OCI-LY7 (cell line): ENCODE measurements around the gene GNG12. TPM values are rescaled to one million over a fixed set of nuclear protein-coding genes. Genes with fewer than 3 reads are reported as not detected.

ENCODE experiments used
- BruUV-seq: library from RNA; stranded (reverse); fragments of 400-500 nt; replicated peaks from 2 replicates; lab custom pipeline; 2021; lab: Mats Ljungman, UMichigan
- CTCF ChIA-PET: fragments of 300-600 bp; sonication (Branson Sonifier 250); formaldehyde crosslinking; loops from one replicate; lab custom pipeline; 2022; ENCODE audit warnings: antibody characterized with exemption; ENCODE audit not compliant: unreplicated experiment; lab: Charles Lee
- POLR2A ChIA-PET: fragments of 300-600 bp; sonication (Branson Sonifier 250); formaldehyde crosslinking; loops from one replicate; lab custom pipeline; 2022; ENCODE audit warnings: antibody characterized with exemption; lab: Charles Lee
- DNase-seq: peaks from one replicate; pipeline ENCODE4 v3.0.0-alpha.2; 2015; ENCODE audit warnings: low spot score
- H2AFZ ChIP-seq: fragments of 200-600 bp; sonication (generic), shearing (Covaris generic); 2 replicates; pipeline ENCODE4 v1.6.1; 2014; ENCODE audit warnings: mild to moderate bottlenecking, antibody characterized with exemption, low read length, moderate library complexity
- H3K27ac ChIP-seq: fragments of 200-600 bp; sonication (generic); 2 replicates; pipeline ENCODE4 v1.5.1; 2014; ENCODE audit warnings: mixed run types, low read depth, mild to moderate bottlenecking, moderate library complexity, low read length, inconsistent platforms; ENCODE audit not compliant: poor library complexity, severe bottlenecking
- H3K36me3 ChIP-seq: fragments of 200-600 bp; sonication (generic); 2 replicates; pipeline ENCODE4 v1.6.1; 2014; ENCODE audit warnings: mild to moderate bottlenecking, antibody characterized with exemption, low read length, moderate library complexity, mixed read lengths; ENCODE audit not compliant: insufficient read depth
- H3K4me1 ChIP-seq: fragments of 200-600 bp; sonication (generic); 2 replicates; pipeline ENCODE4 v1.5.1; 2014; ENCODE audit warnings: mild to moderate bottlenecking, low read length; ENCODE audit not compliant: insufficient read depth, poor library complexity, severe bottlenecking
- H3K4me2 ChIP-seq: fragments of 200-600 bp; sonication (generic); 2 replicates; pipeline ENCODE4 v1.6.1; 2014; ENCODE audit warnings: mild to moderate bottlenecking, low read length
- H3K4me3 ChIP-seq: fragments of 200-600 bp; sonication (generic); 2 replicates; pipeline ENCODE4 v1.5.1; 2014; ENCODE audit warnings: mild to moderate bottlenecking, low read depth, low read length; ENCODE audit not compliant: poor library complexity, severe bottlenecking
- H3K79me2 ChIP-seq: fragments of 200-600 bp; sonication (generic); 2 replicates; pipeline ENCODE4 v1.6.1; 2016; ENCODE audit warnings: low read depth, mild to moderate bottlenecking, low read length, moderate library complexity, mixed read lengths; ENCODE audit not compliant: insufficient read depth
- H3K9me2 ChIP-seq: fragments of 200-600 bp; sonication (generic); 2 replicates; pipeline ENCODE4 v1.6.1; 2016; ENCODE audit warnings: mild to moderate bottlenecking, low read length, mixed read lengths; ENCODE audit not compliant: insufficient read depth
- H3K9me3 ChIP-seq: fragments of 200-600 bp; sonication (generic); 2 replicates; pipeline ENCODE4 v1.6.1; 2014; ENCODE audit warnings: mild to moderate bottlenecking, mixed run types, low read length, mixed read lengths
- H4K20me1 ChIP-seq: fragments of 200-600 bp; sonication (generic); 2 replicates; pipeline ENCODE4 v1.6.1; 2014; ENCODE audit warnings: mild to moderate bottlenecking, antibody characterized with exemption, low read length, moderate library complexity, mixed read lengths; ENCODE audit not compliant: insufficient read depth
- CTCF ChIP-seq: fragments of 200-600 bp; sonication (generic); conservative IDR thresholded peaks from 2 replicates; pipeline ENCODE4 v1.5.1; 2014; ENCODE audit warnings: mild to moderate bottlenecking, antibody characterized with exemption, low read length, moderate library complexity, mixed read lengths
- EZH2phosphoT487 ChIP-seq: fragments of 200-600 bp; sonication (generic); IDR thresholded peaks from 2 replicates; pipeline ENCODE4 v1.6.1; 2018; ENCODE audit warnings: low read depth, borderline replicate concordance, mild to moderate bottlenecking, mixed run types, antibody characterized with exemption, low read length, moderate library complexity, mixed read lengths
- intact Hi-C: fragments of 100-400 bp; cut with micrococcal nuclease; formaldehyde crosslinking; loops from one replicate; pipeline ENCODE4 v1.10.0; 2022; ENCODE audit not compliant: unreplicated experiment
- total RNA-seq, 2 experiments: library from RNA; depleted of rRNA in 1 of 2; stranded (reverse); fragments of >200 nt in 1 of 2; shearing (Covaris generic) in 1 of 2; gene quantifications; 2 replicates each; pipeline ENCODE4 v1.2.3, GENCODE V29; 2014 to 2022

Gene GNG12
- total RNA-seq, 2 experiments from 2014 or later = 0.10 TPM; not detected in 1

DNA sequence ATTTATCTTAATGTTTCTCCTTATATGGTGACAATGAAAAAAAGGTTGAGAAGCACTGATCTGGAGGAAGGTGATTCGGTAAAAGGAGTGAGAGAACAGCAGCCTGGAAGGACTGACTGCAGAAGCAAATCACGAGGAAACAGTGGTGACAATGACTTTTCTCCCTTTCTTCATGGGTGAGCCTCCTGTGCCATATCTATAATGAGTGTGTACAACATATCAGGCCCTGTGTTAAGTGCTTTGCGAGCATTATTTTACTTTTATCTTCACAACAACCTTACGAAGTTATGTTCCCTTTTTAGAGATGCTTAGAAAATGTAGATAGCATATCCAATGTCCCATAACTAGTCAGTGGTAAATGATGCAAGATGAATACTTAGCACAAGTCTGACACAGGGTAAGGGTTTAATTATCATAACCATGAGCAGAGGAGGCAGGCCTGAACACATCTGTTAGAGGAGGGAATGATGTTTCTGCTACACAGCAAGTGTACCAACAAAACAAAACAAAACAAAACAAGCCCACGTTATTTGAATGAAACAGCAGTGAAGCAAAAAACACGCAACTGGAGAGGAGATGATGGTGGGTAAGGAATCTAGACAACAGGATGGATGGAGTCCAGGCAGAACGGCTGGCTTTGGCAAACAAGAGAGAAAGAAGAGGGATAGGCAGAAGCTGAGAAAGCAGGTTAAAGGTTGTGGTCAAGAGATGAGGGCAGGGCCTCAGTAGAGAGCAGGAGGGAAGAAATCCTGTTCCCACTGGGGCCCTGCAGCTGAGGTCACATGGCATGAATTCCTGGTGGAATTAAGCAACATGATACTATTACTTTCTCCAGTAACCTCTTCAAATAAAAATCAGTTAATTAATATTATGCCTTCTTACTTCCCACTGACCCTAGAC, 29.6 kb downstream of the GNG12 start:
- intact Hi-C loops = no loop called here

DNA sequence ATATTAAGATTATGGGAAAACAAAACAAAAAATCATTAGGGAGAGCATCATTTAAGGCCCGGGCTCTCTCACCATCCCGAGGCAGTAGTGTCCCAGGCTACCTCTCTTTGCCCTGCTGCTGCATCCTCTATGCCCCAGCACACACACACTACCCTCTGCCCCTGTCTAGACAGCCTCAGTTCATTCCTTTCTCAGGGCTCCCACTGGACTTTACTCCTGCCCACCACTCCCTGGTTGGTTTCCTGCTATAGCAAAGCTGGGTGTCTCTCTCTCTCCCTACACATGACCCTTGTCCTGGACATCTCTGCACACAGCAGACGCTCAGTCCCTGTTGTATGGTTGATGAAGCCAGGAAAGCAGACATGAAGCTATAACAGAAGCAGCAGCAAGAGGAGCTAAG, 30.7 kb downstream of the GNG12 start:
- DNase-seq = no peak
- Histone ChIP-seq H3K27ac (no peak overlapping the region), H3K4me1 (no peaks in the 10 kb centered on the region), H3K79me2 (no peaks in the 10 kb centered on the region), H2AFZ (no peak overlapping the region), H3K4me3 (no peak overlapping the region), H3K36me3 (no peaks in the 10 kb centered on the region), H3K9me2 (no peaks in the 10 kb centered on the region), H4K20me1 (no peaks in the 10 kb centered on the region), H3K4me2 (no peak overlapping the region), H3K9me3 (no peaks in the 10 kb centered on the region)
- intact Hi-C loops = no loop called here
- no peak for TF ChIP-seq CTCF
- CTCF ChIA-PET = no interaction called here
- BruUV-seq = no TSS peak
- POLR2A ChIA-PET = interaction anchor here (0.6 kb wide), 1 partner anchor 36 kb away, joined by 3 read pairs; no protein-coding TSS in a partner anchor

More for the DNA sequence above, 29.6 kb downstream of the GNG12 start:
- H3K36me3 ChIP-seq = no peaks in the 10 kb centered on the region
- TF ChIP-seq EZH2phosphoT487 = no peak
- H2AFZ ChIP-seq = no peak overlapping the region
- H3K27ac ChIP-seq = no peak overlapping the region
- no peaks in the 10 kb centered on the region for H3K9me3 ChIP-seq
- H3K4me2 ChIP-seq = no peak overlapping the region
- BruUV-seq = no TSS peak
- H3K4me3 ChIP-seq = no peak overlapping the region
- POLR2A ChIA-PET = no interaction called here
- H3K4me1 ChIP-seq = no peaks in the 10 kb centered on the region
- H3K9me2 ChIP-seq = no peaks in the 10 kb centered on the region
- no peak for DNase-seq
- CTCF ChIA-PET = no interaction called here
- H4K20me1 ChIP-seq = no peaks in the 10 kb centered on the region
- H3K79me2 ChIP-seq = no peaks in the 10 kb centered on the region

- H3K4me3 ChIP-seq = no peak overlapping the region
- no peak overlapping the region for H3K27ac ChIP-seq
- no peaks in the 10 kb centered on the region for H3K9me3 ChIP-seq
- H3K36me3 ChIP-seq = no peaks in the 10 kb centered on the region
- POLR2A ChIA-PET = no interaction called here
- no peaks in the 10 kb centered on the region for H4K20me1 ChIP-seq
- H3K79me2 ChIP-seq = no peaks in the 10 kb centered on the region
- no peak overlapping the region for H2AFZ ChIP-seq
- no peak for DNase-seq
- no peak overlapping the region for H3K4me2 ChIP-seq
- no peaks in the 10 kb centered on the region for H3K9me2 ChIP-seq
- intact Hi-C loops = no loop called here
- BruUV-seq = no TSS peak
- CTCF ChIA-PET = no interaction called here
- no peaks in the 10 kb centered on the region for H3K4me1 ChIP-seq
- no peak for TF ChIP-seq CTCF
Measured at GRCh38 chr1:67801903-67802302, 31.4 kb downstream of the GNG12 start.
